Prostate gland (tissue), 2 donors: Measurements from ENCODE around the gene BRINP2.

Experiments used
- POLR2A ChIP-seq: fragments of 450-650 bp; IDR thresholded peaks from one replicate; pipeline ENCODE4 v1.6.1; 2016; ENCODE audit warnings: antibody characterized with exemption, mild to moderate bottlenecking
- POLR2AphosphoS5 ChIP-seq: sonication (generic); formaldehyde crosslinking; IDR thresholded peaks from one replicate; pipeline ENCODE4 v1.6.1; 2017; ENCODE audit warnings: antibody characterized with exemption
- TF ChIP-seq, protein P1 (sequence below), 4 experiments: fragments of 200-600 bp in 2 of 4; fragments of 450-650 bp in 2 of 4; sonication (generic) in 2 of 4; IDR thresholded peaks; 1 replicate in 3 of 4; 2 replicates in 1 of 4; pipeline ENCODE4 v1.5.1; 2016 to 2019; ENCODE audit warnings: antibody characterized with exemption in 4 of 4, mild to moderate bottlenecking in 2 of 4, moderate library complexity in 2 of 4

DNA sequence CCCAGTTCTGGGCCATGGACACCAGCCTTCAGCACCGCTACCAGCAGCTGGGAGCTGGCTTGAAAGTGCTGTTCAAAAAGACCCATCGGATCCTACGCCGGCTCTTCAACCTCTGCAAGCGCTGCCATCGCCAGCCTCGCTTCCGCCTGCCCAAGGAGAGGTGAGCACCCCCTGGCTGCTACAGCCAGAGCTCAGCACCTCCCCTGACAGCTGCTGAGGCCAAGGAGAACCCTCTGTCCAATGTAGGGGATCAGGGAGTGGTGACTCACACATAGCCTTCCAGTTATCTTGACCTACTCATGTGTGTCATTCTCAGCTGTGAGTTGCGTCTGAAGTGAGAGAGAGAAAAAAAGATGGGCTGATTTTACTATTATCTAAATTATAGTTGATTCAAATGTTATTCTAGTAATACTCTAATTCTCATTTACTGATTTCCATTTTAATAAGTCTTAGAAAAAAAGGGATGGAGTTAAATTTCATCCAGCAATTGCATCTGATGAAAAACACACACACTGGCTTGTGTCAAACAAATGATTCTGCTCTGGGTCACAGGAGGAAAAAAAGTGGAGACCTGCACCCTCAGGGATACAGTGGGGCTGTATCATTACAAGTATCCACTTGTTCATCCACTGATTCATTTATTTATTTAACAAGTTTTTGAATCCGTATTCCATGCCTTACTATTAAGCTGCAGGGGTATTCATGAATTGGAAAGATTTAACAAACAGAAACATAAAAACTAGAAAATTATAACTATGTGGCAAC, 108.0 kb downstream of the BRINP2 start:
- TF ChIP-seq POLR2AphosphoS5: no peak
- TF ChIP-seq, protein P1, sequence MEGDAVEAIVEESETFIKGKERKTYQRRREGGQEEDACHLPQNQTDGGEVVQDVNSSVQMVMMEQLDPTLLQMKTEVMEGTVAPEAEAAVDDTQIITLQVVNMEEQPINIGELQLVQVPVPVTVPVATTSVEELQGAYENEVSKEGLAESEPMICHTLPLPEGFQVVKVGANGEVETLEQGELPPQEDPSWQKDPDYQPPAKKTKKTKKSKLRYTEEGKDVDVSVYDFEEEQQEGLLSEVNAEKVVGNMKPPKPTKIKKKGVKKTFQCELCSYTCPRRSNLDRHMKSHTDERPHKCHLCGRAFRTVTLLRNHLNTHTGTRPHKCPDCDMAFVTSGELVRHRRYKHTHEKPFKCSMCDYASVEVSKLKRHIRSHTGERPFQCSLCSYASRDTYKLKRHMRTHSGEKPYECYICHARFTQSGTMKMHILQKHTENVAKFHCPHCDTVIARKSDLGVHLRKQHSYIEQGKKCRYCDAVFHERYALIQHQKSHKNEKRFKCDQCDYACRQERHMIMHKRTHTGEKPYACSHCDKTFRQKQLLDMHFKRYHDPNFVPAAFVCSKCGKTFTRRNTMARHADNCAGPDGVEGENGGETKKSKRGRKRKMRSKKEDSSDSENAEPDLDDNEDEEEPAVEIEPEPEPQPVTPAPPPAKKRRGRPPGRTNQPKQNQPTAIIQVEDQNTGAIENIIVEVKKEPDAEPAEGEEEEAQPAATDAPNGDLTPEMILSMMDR (IDR thresholded peaks at IDR 0.05): no peak
- TF ChIP-seq POLR2A: no peak
